HG03025 (cell line): ENCODE data around the gene SLC35G1.

Experiments used
- ATAC-seq: cut with Tn5 transposase; IDR thresholded peaks from one replicate; pipeline ENCODE4 v1.9.1; 2021; ENCODE audit warnings: mild to moderate bottlenecking, moderate library complexity; ENCODE audit not compliant: unreplicated experiment, low FRiP score

Gene SLC35G1

GRCh38 chr10:93947055-93947454 is 53.3 kb downstream of the SLC35G1 start:
- ATAC-seq, result no peak

- no peak for ATAC-seq
Observed at GRCh38 chr10:93947524-93947923, 53.7 kb downstream of the SLC35G1 start.

- no peak for ATAC-seq
Observed at GRCh38 chr10:93951905-93952304, 58.1 kb downstream of the SLC35G1 start.
